Lower leg skin (tissue), 3 donors: ENCODE data around the gene SOX5.
"Not testable (repeated sequence)": the region's sequence is repeated elsewhere in the genome, so short reads cannot be mapped to it uniquely, and the experiment has no call there.

Experiments
- CTCF ChIP-seq, 3 donors: fragments of 450-650 bp; IDR thresholded peaks; one replicate each; pipeline ENCODE4 v1.5.1; 2016; ENCODE audit warnings: antibody characterized with exemption in 3 of 3, mild to moderate bottlenecking in 3 of 3, moderate library complexity in 2 of 3
- POLR2A ChIP-seq, 2 donors: fragments of 450-650 bp; IDR thresholded peaks; one replicate each; pipeline ENCODE4 v1.6.1; 2016 to 2017; ENCODE audit warnings: antibody characterized with exemption in 2 of 2, mild to moderate bottlenecking in 1 of 2, moderate library complexity in 1 of 2

DNA sequence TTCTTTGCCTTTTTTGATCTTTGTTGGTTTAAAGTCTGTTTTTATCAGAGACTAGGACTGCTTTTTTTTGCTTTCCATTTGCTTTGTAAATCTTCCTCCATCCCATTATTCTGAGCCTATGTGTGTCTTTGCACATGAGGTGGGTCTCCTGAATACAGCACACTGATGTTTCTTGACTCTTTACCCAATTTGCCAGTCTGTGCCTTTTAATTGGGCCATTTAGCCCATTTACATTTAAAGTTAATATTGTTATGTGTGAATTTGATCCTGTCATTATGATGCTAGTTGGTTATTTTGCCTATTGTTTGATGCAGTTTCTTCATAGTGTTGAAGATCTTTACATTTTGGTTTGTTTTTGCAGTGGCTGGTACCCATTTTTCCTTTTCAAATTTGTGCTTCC, 126.6 kb downstream of the SOX5 start:
- not testable (repeated sequence) for TF ChIP-seq CTCF, POLR2A (IDR thresholded peaks at IDR 0.05)
